ENCODE data around the gene JUNB. TPM values are rescaled to one million over a fixed set of nuclear protein-coding genes. Genes with fewer than 3 reads are reported as not detected.
A peak's percentile ranks its signal among the peaks of the same experiment; 100 is the strongest.

Gene JUNB
- total and polyA plus RNA-seq, 2 of the 4 experiments (the other 2 are of a cell fraction), result 20.8 to 109 TPM

DNA sequence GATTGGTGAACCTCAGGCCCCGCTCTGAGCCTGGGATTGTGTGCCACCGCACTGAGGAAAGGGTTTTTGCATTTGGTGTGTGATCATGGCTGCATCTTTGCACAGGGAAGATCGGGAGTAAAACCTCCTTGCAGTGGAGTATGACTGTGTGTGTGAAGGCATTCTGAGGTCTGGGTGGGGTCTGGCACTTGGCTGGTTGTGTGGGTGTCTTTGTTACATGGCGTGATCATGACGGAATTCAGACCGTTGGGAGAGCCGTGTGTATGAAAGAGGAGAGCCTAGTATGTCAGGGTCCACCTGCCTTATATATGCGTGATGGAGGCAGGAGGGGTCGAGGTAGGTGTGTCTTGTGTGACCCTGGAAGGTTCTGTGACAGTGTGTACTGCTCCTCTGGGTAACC is 40.4 kb upstream of the JUNB start:
- TF ChIP-seq SMC3 (IDR thresholded peaks at IDR 0.05; ENCODE audit: low read depth, low read length) (no peak), POLR2A (IDR thresholded peaks at IDR 0.05; ENCODE audit: low read depth, low read length) (no peak), MAFK (IDR thresholded peaks at IDR 0.05; ENCODE audit: low read depth, low read length) (no peak), CEBPB (IDR thresholded peaks at IDR 0.05; ENCODE audit: low read depth, low read length) (no peak), CHD1 (IDR thresholded peaks at IDR 0.05; ENCODE audit: low read depth, low read length) (no peak), BHLHE40 (IDR thresholded peaks at IDR 0.05; ENCODE audit: low read depth, low read length) (no peak), ELK1 (IDR thresholded peaks at IDR 0.05; ENCODE audit: borderline replicate concordance, low read depth, low read length) (no peak), RFX5 (IDR thresholded peaks at IDR 0.05; ENCODE audit: low read depth, low read length) (no peak)
- TF ChIP-seq, protein P1, sequence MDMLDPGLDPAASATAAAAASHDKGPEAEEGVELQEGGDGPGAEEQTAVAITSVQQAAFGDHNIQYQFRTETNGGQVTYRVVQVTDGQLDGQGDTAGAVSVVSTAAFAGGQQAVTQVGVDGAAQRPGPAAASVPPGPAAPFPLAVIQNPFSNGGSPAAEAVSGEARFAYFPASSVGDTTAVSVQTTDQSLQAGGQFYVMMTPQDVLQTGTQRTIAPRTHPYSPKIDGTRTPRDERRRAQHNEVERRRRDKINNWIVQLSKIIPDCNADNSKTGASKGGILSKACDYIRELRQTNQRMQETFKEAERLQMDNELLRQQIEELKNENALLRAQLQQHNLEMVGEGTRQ (IDR thresholded peaks at IDR 0.05; ENCODE audit: low read depth, low read length), result no peak
- TF ChIP-seq, protein P2, sequence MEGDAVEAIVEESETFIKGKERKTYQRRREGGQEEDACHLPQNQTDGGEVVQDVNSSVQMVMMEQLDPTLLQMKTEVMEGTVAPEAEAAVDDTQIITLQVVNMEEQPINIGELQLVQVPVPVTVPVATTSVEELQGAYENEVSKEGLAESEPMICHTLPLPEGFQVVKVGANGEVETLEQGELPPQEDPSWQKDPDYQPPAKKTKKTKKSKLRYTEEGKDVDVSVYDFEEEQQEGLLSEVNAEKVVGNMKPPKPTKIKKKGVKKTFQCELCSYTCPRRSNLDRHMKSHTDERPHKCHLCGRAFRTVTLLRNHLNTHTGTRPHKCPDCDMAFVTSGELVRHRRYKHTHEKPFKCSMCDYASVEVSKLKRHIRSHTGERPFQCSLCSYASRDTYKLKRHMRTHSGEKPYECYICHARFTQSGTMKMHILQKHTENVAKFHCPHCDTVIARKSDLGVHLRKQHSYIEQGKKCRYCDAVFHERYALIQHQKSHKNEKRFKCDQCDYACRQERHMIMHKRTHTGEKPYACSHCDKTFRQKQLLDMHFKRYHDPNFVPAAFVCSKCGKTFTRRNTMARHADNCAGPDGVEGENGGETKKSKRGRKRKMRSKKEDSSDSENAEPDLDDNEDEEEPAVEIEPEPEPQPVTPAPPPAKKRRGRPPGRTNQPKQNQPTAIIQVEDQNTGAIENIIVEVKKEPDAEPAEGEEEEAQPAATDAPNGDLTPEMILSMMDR (conservative IDR thresholded peaks at IDR 0.05; ENCODE audit: low read depth, low read length), result no peak
- Histone ChIP-seq H2AK5ac (ENCODE audit: low read depth, low read length) (no peak overlapping the region), H3K79me1 (ENCODE audit: low read depth in 1 of 2, low read length in 2 of 2) (no peaks in the 10 kb centered on the region; a peak in 1 of 4 replicates), H3K56ac (ENCODE audit: extremely low read depth, insufficient read depth, low read length) (no peak overlapping the region), H4K91ac (ENCODE audit: insufficient read depth, low read depth, low read length) (no peak overlapping the region), H2AFZ (replicated peaks; ENCODE audit: low read length, poor library complexity) (no peak overlapping the region), H3K36me3 (ENCODE audit: control insufficient read depth, insufficient read depth, low read length) (peaks cover 16% of the 10 kb centered on the region), H3K9me3 (ENCODE audit: control insufficient read depth, insufficient read depth, low read length) (peaks cover 5% of the 10 kb centered on the region; the same call in 1 of the 2 replicates), H2AK9ac (replicated peaks; ENCODE audit: low read depth, low read length, poor library complexity) (peak overlapping the region; percentile 80), H2BK120ac (ENCODE audit: low read depth, low read length) (no peak overlapping the region), H2BK20ac (ENCODE audit: low read depth, low read length) (no peak overlapping the region), H3K4me2 (ENCODE audit: low read depth, low read length) (no peak overlapping the region), H4K8ac (ENCODE audit: low read depth in 2 of 2, low read length in 2 of 2) (no peak overlapping the region), H3K9me1 (ENCODE audit: insufficient read depth, low read length) (no peaks in the 10 kb centered on the region), H3K27me3 (ENCODE audit: control insufficient read depth, insufficient read depth, low read length) (peaks cover 26% of the 10 kb centered on the region), H3K4me1 (ENCODE audit: control insufficient read depth, insufficient read depth, low read length) (peaks cover 3% of the 10 kb centered on the region; the same call in 1 of the 2 replicates), H3K4me3 (ENCODE audit: insufficient read depth, low read depth, low read length) (no peak overlapping the region), H3K27ac (ENCODE audit: insufficient read depth, low read length) (no peak overlapping the region), H2BK5ac (ENCODE audit: low read depth, low read length, poor library complexity, severe bottlenecking) (no peak overlapping the region), H3K4ac (ENCODE audit: low read depth, low read length) (no peak overlapping the region), H2BK15ac (ENCODE audit: low read depth, low read length) (no peak overlapping the region), H4K20me1 (ENCODE audit: insufficient read depth, low read length) (no peaks in the 10 kb centered on the region), H3K23ac (ENCODE audit: low read depth, low read length) (no peak overlapping the region), H3K9ac (ENCODE audit: low read depth, low read length) (no peak overlapping the region), H3K14ac (replicated peaks; ENCODE audit: low read depth, low read length) (no peak overlapping the region), H4K5ac (ENCODE audit: low read depth, low read length) (no peak overlapping the region), H3K18ac (ENCODE audit: low read depth, low read length) (no peak overlapping the region)
- DNase-seq (peak; percentile 8), ATAC-seq (ENCODE audit: low read depth) (no peak)
- 63% methylated on average over 7 of the region's 9 CpGs; no CpG with 5 or more reads in 1 of the 2 experiments for WGBS, 2 experiments (ENCODE audit: extremely low coverage in 2 of 2, insufficient read length in 1 of 2)
- dilution Hi-C loops (cut with HindIII; ENCODE audit: low sequenced_read_pairs, unreplicated experiment), result no loop called here
- no TSS peak for BruUV-seq (replicated peaks)
- in situ Hi-C loops (cut with MboI; ENCODE audit: low sequenced_read_pairs), result no loop called here
- ChIA-PET CTCF (interaction anchor here (1.6 kb wide), 1 partner anchor 10 kb away, joined by 8 read pairs; no protein-coding TSS in a partner anchor), POLR2A (ENCODE audit: unreplicated experiment) (no interaction called here)
- intact Hi-C loops (cut with micrococcal nuclease), result no loop called here

Measured in IMR-90 (cell line).